AG04449 (cell line): Measurements from ENCODE around the gene WDHD1.
"Not testable (repeated sequence)": the region's sequence is repeated elsewhere in the genome, so short reads cannot be mapped to it uniquely, and the experiment has no call there.

ENCODE experiments used
- CTCF ChIA-PET: fragments of 350-600 bp; formaldehyde crosslinking; extraction: SDS; loops from one replicate; lab custom pipeline; 2021; ENCODE audit warnings: antibody characterized with exemption; lab: Yijun Ruan, JAX
- POLR2A ChIA-PET: fragments of 400-600, 350-600 bp; formaldehyde crosslinking; extraction: SDS; loops from one replicate; lab custom pipeline; 2020; ENCODE audit warnings: antibody characterized with exemption, inconsistent platforms; lab: Yijun Ruan, JAX
- DNase-seq: peaks from one replicate; pipeline ENCODE4 v3.0.0-alpha.2; 2010; ENCODE audit warnings: low read depth, low spot score
- H3K4me3 ChIP-seq: 2 replicates; pipeline ENCODE4 v1.5.1; 2011; ENCODE audit warnings: low read depth, mild to moderate bottlenecking, control low read depth, low read length
- TF ChIP-seq, protein P1 (sequence below): IDR thresholded peaks from one replicate; pipeline ENCODE4 v1.5.1; 2011; ENCODE audit warnings: mild to moderate bottlenecking, moderate library complexity, low read length, control low read depth, inconsistent platforms; ENCODE audit not compliant: insufficient read depth; ENCODE audit errors: missing control alignments

WDHD1 gene

GRCh38 chr14:55025948-55026347, 951 bp downstream of the WDHD1 start:
- no peak for DNase-seq
- TF ChIP-seq, protein P1, sequence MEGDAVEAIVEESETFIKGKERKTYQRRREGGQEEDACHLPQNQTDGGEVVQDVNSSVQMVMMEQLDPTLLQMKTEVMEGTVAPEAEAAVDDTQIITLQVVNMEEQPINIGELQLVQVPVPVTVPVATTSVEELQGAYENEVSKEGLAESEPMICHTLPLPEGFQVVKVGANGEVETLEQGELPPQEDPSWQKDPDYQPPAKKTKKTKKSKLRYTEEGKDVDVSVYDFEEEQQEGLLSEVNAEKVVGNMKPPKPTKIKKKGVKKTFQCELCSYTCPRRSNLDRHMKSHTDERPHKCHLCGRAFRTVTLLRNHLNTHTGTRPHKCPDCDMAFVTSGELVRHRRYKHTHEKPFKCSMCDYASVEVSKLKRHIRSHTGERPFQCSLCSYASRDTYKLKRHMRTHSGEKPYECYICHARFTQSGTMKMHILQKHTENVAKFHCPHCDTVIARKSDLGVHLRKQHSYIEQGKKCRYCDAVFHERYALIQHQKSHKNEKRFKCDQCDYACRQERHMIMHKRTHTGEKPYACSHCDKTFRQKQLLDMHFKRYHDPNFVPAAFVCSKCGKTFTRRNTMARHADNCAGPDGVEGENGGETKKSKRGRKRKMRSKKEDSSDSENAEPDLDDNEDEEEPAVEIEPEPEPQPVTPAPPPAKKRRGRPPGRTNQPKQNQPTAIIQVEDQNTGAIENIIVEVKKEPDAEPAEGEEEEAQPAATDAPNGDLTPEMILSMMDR = no peak
- CTCF ChIA-PET = interaction anchor here (1.1 to 7.7 kb wide), 5 partner anchors 11 to 135 kb away, joined by 3 to 41 read pairs (median 8); partner anchors contain the start of gene MAPK1IP1L
- H3K4me3 ChIP-seq = peak overlapping the region; percentile 88
- POLR2A ChIA-PET = no interaction called here

GRCh38 chr14:55024365-55024764, 2.5 kb downstream of the WDHD1 start:
- DNase-seq, H3K4me3 ChIP-seq, POLR2A ChIA-PET: not testable (repeated sequence)
- CTCF ChIA-PET = interaction anchor here (1.3 kb wide), 1 partner anchor 27 kb away, joined by 4 read pairs; the partner anchor contains the start of gene MAPK1IP1L

DNA sequence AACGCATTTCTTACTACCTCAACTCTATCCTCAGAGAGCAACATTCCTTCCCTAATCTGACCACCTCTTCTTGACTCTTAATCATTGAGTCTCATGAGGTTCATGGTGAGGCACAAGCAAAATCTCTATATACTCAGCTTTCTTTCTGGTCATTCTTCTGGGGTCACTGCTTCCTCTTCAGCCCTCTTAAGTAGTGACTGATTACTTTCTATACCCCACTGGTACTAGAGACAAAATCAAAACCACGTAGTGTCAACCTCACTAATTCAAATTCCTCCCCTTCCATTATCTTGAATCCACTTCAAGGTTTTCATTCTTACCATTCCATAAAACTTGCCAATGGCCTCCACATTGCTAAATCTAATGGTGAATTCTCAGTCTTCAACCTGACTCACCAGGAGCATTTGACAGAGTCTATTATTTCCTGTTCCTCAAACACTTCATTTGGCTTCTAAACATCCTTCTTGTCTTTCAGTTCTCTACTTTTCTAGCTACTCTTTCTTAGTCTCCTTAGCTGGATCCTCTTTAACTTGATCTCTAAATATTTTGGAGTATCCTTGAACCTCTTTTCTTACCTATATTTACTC, 6.8 kb downstream of the WDHD1 start:
- ChIA-PET POLR2A (no interaction called here), CTCF (interaction anchor here (1.2 kb wide), 1 partner anchor 31 kb away, joined by 3 read pairs; no protein-coding TSS in a partner anchor)
- DNase-seq = no peak
- TF ChIP-seq, protein P1 = no peak
- no peak overlapping the region for H3K4me3 ChIP-seq

- POLR2A ChIA-PET = no interaction called here
Measured at GRCh38 chr14:55015006-55015405, 11.9 kb downstream of the WDHD1 start.

GRCh38 chr14:55005071-55005470, 21.8 kb downstream of the WDHD1 start:
- no peak overlapping the region for H3K4me3 ChIP-seq
- TF ChIP-seq, protein P1 = no peak
- CTCF ChIA-PET = interaction anchor here (0.7 kb wide), 1 partner anchor 1718 kb away, joined by 3 read pairs; no protein-coding TSS in a partner anchor
- DNase-seq = peak; percentile 31
- POLR2A ChIA-PET = no interaction called here

More at GRCh38 chr14:55015006-55015405, 11.9 kb downstream of the WDHD1 start:
- H3K4me3 ChIP-seq = no peak overlapping the region
- CTCF ChIA-PET = interaction anchor here (1.2 to 1.5 kb wide), 3 partner anchors 11 to 146 kb away, joined by 3 to 4 read pairs (median 3); no protein-coding TSS in a partner anchor
- DNase-seq = no peak
- TF ChIP-seq, protein P1 = no peak

DNA sequence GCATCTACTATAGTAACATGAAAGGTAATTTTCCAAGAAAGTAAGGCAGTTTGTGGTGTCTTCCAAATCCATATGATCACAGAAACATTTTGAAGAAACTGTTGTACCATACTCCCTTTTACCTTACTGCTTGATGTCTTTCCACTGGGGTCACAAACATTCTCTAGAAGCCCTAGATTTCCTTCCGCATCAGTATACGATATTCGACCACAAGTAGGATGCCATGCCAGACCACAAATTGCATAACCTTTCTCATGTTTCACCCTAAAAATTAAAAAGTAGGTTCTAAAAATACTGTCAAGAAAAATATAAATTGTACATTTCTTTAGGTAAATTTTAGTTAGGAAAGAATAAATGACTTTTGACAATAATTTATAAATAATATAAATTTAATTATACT, 26.5 kb downstream of the WDHD1 start:
- ChIA-PET CTCF (interaction anchor here (1.0 kb wide), 1 partner anchor 51 kb away, joined by 4 read pairs; the partner anchor contains the start of gene MAPK1IP1L), POLR2A (no interaction called here)
- TF ChIP-seq, protein P1 = no peak
- no peak overlapping the region for H3K4me3 ChIP-seq
- DNase-seq = no peak
